HCT116 (cell line): ENCODE data around the gene WDR62. TPM values are rescaled to one million over a fixed set of nuclear protein-coding genes. Genes with fewer than 3 reads are reported as not detected.

Experiments used
- ATAC-seq: fragments of 200-7000 bp; cut with Tn5 transposase; 2 replicates; pipeline ENCODE4 v1.9.1; 2020; ENCODE audit warnings: mild to moderate bottlenecking, moderate library complexity
- BruUV-seq: library from RNA; stranded (reverse); fragments of 400-500 nt; replicated peaks from 2 replicates; lab custom pipeline; 2021; lab: Mats Ljungman, UMichigan
- CTCF ChIA-PET: fragments of 300-600 bp; sonication (Branson Sonifier 250); formaldehyde crosslinking; loops from one replicate; lab custom pipeline; 2021; ENCODE audit warnings: antibody characterized with exemption; lab: Charles Lee
- POLR2A ChIA-PET: fragments of 300-600, 350-600 bp; sonication (Branson Sonifier 250); formaldehyde crosslinking; loops from one replicate; lab custom pipeline; 2021; ENCODE audit warnings: antibody characterized with exemption; lab: Charles Lee
- RAD21 ChIA-PET, 2 experiments: fragments of 300-600 bp; sonication (Branson Sonifier 250); formaldehyde crosslinking; loops; one replicate each; lab custom pipeline; 2023; ENCODE audit warnings: low total read pairs in 2 of 2; ENCODE audit not compliant: uncharacterized antibody in 2 of 2, unreplicated experiment in 2 of 2, low non-redundant PET in 1 of 2; lab: Charles Lee
- DNase-seq: peaks from one replicate; pipeline ENCODE4 v3.0.0-alpha.2; 2010; ENCODE audit warnings: low read depth, low spot score
- H2AFZ ChIP-seq: fragments of 200-600 bp; shearing (Covaris generic), sonication (generic); 2 replicates; pipeline ENCODE4 v1.6.1; 2017; ENCODE audit warnings: low read depth, mixed run types, mixed read lengths, antibody characterized with exemption, low read length; ENCODE audit not compliant: poor library complexity, severe bottlenecking
- H3K27ac ChIP-seq: 2 replicates; pipeline ENCODE4 v1.5.1; 2012; ENCODE audit warnings: low read depth, low read length
- H3K27me3 ChIP-seq: fragments of 200-600 bp; sonication (generic); 2 replicates; pipeline ENCODE4 v1.6.1; 2016; ENCODE audit warnings: mixed run types, low read length, mixed read lengths; ENCODE audit not compliant: insufficient read depth
- H3K36me3 ChIP-seq, 2 experiments: fragments of 200-500 bp in 1 of 2; fragments of 200-600 bp in 1 of 2; sonication (Bioruptor generic) in 1 of 2; sonication (generic) in 1 of 2; 2 replicates each; pipeline versions ENCODE4 v1.5.1 to v1.6.1; 2014 to 2016; ENCODE audit warnings: low read length in 2 of 2, inconsistent platforms in 1 of 2, mixed read lengths in 1 of 2, mixed run types in 1 of 2; ENCODE audit not compliant: insufficient read depth in 2 of 2, control insufficient read depth in 1 of 2
- H3K4me1 ChIP-seq, 2 experiments: fragments of 200-600 bp in 1 of 2; sonication (generic) in 1 of 2; 2 replicates each; pipeline versions ENCODE4 v1.5.1 to v1.6.1; 2012 to 2017; ENCODE audit warnings: low read length in 2 of 2, inconsistent platforms in 1 of 2, mild to moderate bottlenecking in 1 of 2, mixed read lengths in 1 of 2, mixed run types in 1 of 2, moderate library complexity in 1 of 2; ENCODE audit not compliant: insufficient read depth in 2 of 2, control insufficient read depth in 1 of 2
- H3K4me2 ChIP-seq: fragments of 200-600 bp; sonication (generic); 2 replicates; pipeline ENCODE4 v1.6.1; 2017; ENCODE audit warnings: mixed run types, low read length, mixed read lengths
- H3K4me3 ChIP-seq, 2 experiments: fragments of 200-600 bp in 1 of 2; sonication (generic) in 1 of 2; replicated peaks in 1 of 2; 2 replicates each; pipeline ENCODE4 v1.5.1; 2011 to 2016; ENCODE audit warnings: low read length in 2 of 2, control low read depth in 1 of 2, low read depth in 1 of 2, mild to moderate bottlenecking in 1 of 2, mixed read lengths in 1 of 2, mixed run types in 1 of 2
- H3K79me2 ChIP-seq: fragments of 200-600 bp; sonication (generic); 2 replicates; pipeline ENCODE4 v1.6.1; 2017; ENCODE audit warnings: mild to moderate bottlenecking, mixed run types, low read length, moderate library complexity, mixed read lengths; ENCODE audit not compliant: insufficient read depth
- H3K9ac ChIP-seq: fragments of 200-600 bp; sonication (generic); 2 replicates; pipeline ENCODE4 v1.6.1; 2016; ENCODE audit warnings: low read length, mixed read lengths
- H3K9me2 ChIP-seq: fragments of 200-600 bp; sonication (generic), shearing (Covaris generic); 2 replicates; pipeline ENCODE4 v1.6.1; 2017; ENCODE audit warnings: mixed run types, mild to moderate bottlenecking, moderate library complexity; ENCODE audit not compliant: insufficient read depth
- H3K9me3 ChIP-seq, 2 experiments: fragments of 200-500 bp in 1 of 2; fragments of 200-600 bp in 1 of 2; sonication (Bioruptor generic) in 1 of 2; sonication (generic) in 1 of 2; 2 replicates each; pipeline ENCODE4 v1.6.1; 2014 to 2017; ENCODE audit warnings: low read length in 2 of 2, mixed read lengths in 2 of 2, inconsistent platforms in 1 of 2, low read depth in 1 of 2, mild to moderate bottlenecking in 1 of 2, mixed run types in 1 of 2, moderate library complexity in 1 of 2; ENCODE audit not compliant: control insufficient read depth in 1 of 2, insufficient read depth in 1 of 2
- H4K20me1 ChIP-seq: fragments of 200-600 bp; sonication (generic), shearing (Covaris generic); 2 replicates; pipeline ENCODE4 v1.6.1; 2017; ENCODE audit warnings: mixed run types, mild to moderate bottlenecking, moderate library complexity; ENCODE audit not compliant: insufficient read depth
- EGR1 ChIP-seq: IDR thresholded peaks from 2 replicates; pipeline ENCODE4 v1.6.1; 2012; ENCODE audit warnings: low read depth
- MAX ChIP-seq: IDR thresholded peaks from 2 replicates; pipeline ENCODE4 v1.6.1; 2012
- REST ChIP-seq: IDR thresholded peaks from 2 replicates; pipeline ENCODE4 v1.6.1; 2012; ENCODE audit warnings: low read depth
- intact Hi-C: fragments of 100-400 bp; cut with micrococcal nuclease; formaldehyde crosslinking; loops from 2 replicates; pipeline ENCODE4 v1.10.0; 2022
- total RNA-seq: library from RNA; stranded (reverse); gene quantifications from one replicate; pipeline ENCODE4 v1.2.1, GENCODE V29; 2021; ENCODE audit not compliant: unreplicated experiment

The WDR62 gene
- total RNA-seq, 1 experiment from 2014 or later, result 17.0 TPM

- peak overlapping the region; percentile 99 for H3K9ac ChIP-seq
- no peak overlapping the region for H2AFZ ChIP-seq
- no peak for DNase-seq
- RAD21 ChIA-PET, result interaction anchor here in 1 of 2 experiments (1.2 kb wide), 1 partner anchor 13 kb away, joined by 3 read pairs; no protein-coding TSS in a partner anchor
- peak overlapping the region; percentile 87 to 94 for H3K4me3 ChIP-seq
- H3K4me1 ChIP-seq, result peaks cover 41 to 53% of the 10 kb centered on the region in 2 experiments
- no peaks in the 10 kb centered on the region for H3K9me3 ChIP-seq
- ATAC-seq, result peak; percentile 7
- no peaks in the 10 kb centered on the region for H3K27me3 ChIP-seq
- TF ChIP-seq REST (no peak), MAX (peak; percentile 58; the same call in 1 of the 2 replicates), EGR1 (peak; percentile 29; the same call in 1 of the 2 replicates)
- H3K9me2 ChIP-seq, result no peaks in the 10 kb centered on the region
- TSS peak; percentile 78 for BruUV-seq
- POLR2A ChIA-PET, result interaction anchor here (1.0 to 3.0 kb wide), 3 partner anchors 9 to 25 kb away, joined by 3 to 19 read pairs (median 9); partner anchors contain the start of genes POLR2I and TBCB
- peak overlapping the region; percentile 98 for H3K27ac ChIP-seq
- peaks cover 6% of the 10 kb centered on the region; the same call in 1 of the 2 replicates for H4K20me1 ChIP-seq
- intact Hi-C loops, result no loop called here
- peaks cover 33% of the 10 kb centered on the region for H3K79me2 ChIP-seq
- peaks cover 22 to 24% of the 10 kb centered on the region in 2 experiments for H3K36me3 ChIP-seq
- CTCF ChIA-PET, result interaction anchor here (1.0 to 1.1 kb wide), 2 partner anchors 10 to 13 kb away, joined by 3 to 6 read pairs; no protein-coding TSS in a partner anchor
- H3K4me2 ChIP-seq, result peak overlapping the region; percentile 96
Observed at GRCh38 chr19:36140304-36141038, 85.8 kb downstream of the WDR62 start.
